OCI-LY1 (cell line): Measurements from ENCODE around the gene PTPRT.

Source experiments
- H2AFZ ChIP-seq: fragments of 200-600 bp; sonication (generic), shearing (Covaris generic); 2 replicates; pipeline ENCODE4 v1.6.0; 2014; ENCODE audit warnings: antibody characterized with exemption, mild to moderate bottlenecking, low read length
- H3F3A ChIP-seq: fragments of 200-600 bp; sonication (generic), shearing (Covaris generic); 2 replicates; pipeline ENCODE4 v1.6.0; 2014; ENCODE audit warnings: mild to moderate bottlenecking, antibody characterized with exemption, low read length, moderate library complexity; ENCODE audit not compliant: insufficient read depth
- H3K27ac ChIP-seq: fragments of 200-600 bp; sonication (generic); 2 replicates; pipeline ENCODE4 v1.5.1; 2014; ENCODE audit warnings: low read length, mixed run types, mild to moderate bottlenecking, low read depth; ENCODE audit not compliant: poor library complexity, severe bottlenecking
- H3K27me3 ChIP-seq: fragments of 200-600 bp; sonication (generic); 2 replicates; pipeline ENCODE4 v1.6.0; 2014; ENCODE audit warnings: antibody characterized with exemption, mild to moderate bottlenecking, low read length, moderate library complexity; ENCODE audit not compliant: insufficient read depth
- H3K36me3 ChIP-seq: fragments of 200-600 bp; sonication (generic); 2 replicates; pipeline ENCODE4 v1.6.1; 2014; ENCODE audit warnings: mild to moderate bottlenecking, antibody characterized with exemption, low read length, moderate library complexity, mixed read lengths; ENCODE audit not compliant: insufficient read depth
- H3K4me1 ChIP-seq: fragments of 200-600 bp; sonication (generic); 2 replicates; pipeline ENCODE4 v1.5.1; 2014; ENCODE audit warnings: mild to moderate bottlenecking, low read length, moderate library complexity; ENCODE audit not compliant: insufficient read depth, severe bottlenecking
- H3K4me2 ChIP-seq: fragments of 200-600 bp; sonication (generic), shearing (Covaris generic); 2 replicates; pipeline ENCODE4 v1.6.1; 2014; ENCODE audit warnings: low read length
- H3K4me3 ChIP-seq: fragments of 200-600 bp; sonication (generic); 2 replicates; pipeline ENCODE4 v1.5.1; 2014; ENCODE audit warnings: low read length, low read depth, mild to moderate bottlenecking, mixed read lengths; ENCODE audit not compliant: poor library complexity, severe bottlenecking
- H3K79me2 ChIP-seq: fragments of 200-600 bp; shearing (Covaris generic); 2 replicates; pipeline ENCODE4 v1.6.1; 2016; ENCODE audit warnings: mixed run types, low read length, mixed read lengths; ENCODE audit not compliant: insufficient read depth
- H3K9ac ChIP-seq: fragments of 200-600 bp; sonication (generic), shearing (Covaris generic); 2 replicates; pipeline ENCODE4 v1.6.1; 2014; ENCODE audit warnings: mild to moderate bottlenecking, low read length, mixed read lengths
- H3K9me2 ChIP-seq: fragments of 200-600 bp; sonication (generic), shearing (Covaris generic); 2 replicates; pipeline ENCODE4 v1.6.1; 2014; ENCODE audit warnings: low read depth, mild to moderate bottlenecking, low read length, mixed read lengths
- H3K9me3 ChIP-seq: fragments of 200-600 bp; shearing (Covaris generic); 2 replicates; pipeline ENCODE4 v1.6.1; 2014; ENCODE audit warnings: low read length, mixed read lengths
- H4K20me1 ChIP-seq: fragments of 200-600 bp; sonication (generic), shearing (Covaris generic); 2 replicates; pipeline ENCODE4 v1.6.0; 2016; ENCODE audit warnings: mild to moderate bottlenecking, low read length; ENCODE audit not compliant: insufficient read depth
- EZH2 ChIP-seq: fragments of 200-600 bp; sonication (generic), shearing (Covaris generic); IDR thresholded peaks from 2 replicates; pipeline ENCODE4 v1.8.0; 2017; ENCODE audit warnings: borderline replicate concordance, mixed run types, mild to moderate bottlenecking, antibody characterized with exemption, low read length, moderate library complexity, mixed read lengths
- TF ChIP-seq, protein P1 (sequence below): fragments of 200-600 bp; sonication (generic), shearing (Covaris generic); IDR thresholded peaks from 2 replicates; pipeline ENCODE4 v1.5.1; 2017; ENCODE audit warnings: mild to moderate bottlenecking, antibody characterized with exemption, low read length, moderate library complexity, mixed read lengths

The PTPRT gene

GRCh38 chr20:42319252-42320013 lies 870.3 kb downstream of the PTPRT start:
- Histone ChIP-seq H3K27ac (no peak overlapping the region), H3K4me2 (no peak overlapping the region), H3K9me2 (no peaks in the 10 kb centered on the region), H3K9ac (no peak overlapping the region), H3F3A (no peaks in the 10 kb centered on the region), H3K27me3 (no peaks in the 10 kb centered on the region), H3K79me2 (no peaks in the 10 kb centered on the region), H4K20me1 (no peaks in the 10 kb centered on the region), H3K36me3 (no peaks in the 10 kb centered on the region), H2AFZ (no peak overlapping the region), H3K4me3 (no peak overlapping the region), H3K4me1 (no peaks in the 10 kb centered on the region), H3K9me3 (no peaks in the 10 kb centered on the region)
- TF ChIP-seq EZH2: no peak
- TF ChIP-seq, protein P1, sequence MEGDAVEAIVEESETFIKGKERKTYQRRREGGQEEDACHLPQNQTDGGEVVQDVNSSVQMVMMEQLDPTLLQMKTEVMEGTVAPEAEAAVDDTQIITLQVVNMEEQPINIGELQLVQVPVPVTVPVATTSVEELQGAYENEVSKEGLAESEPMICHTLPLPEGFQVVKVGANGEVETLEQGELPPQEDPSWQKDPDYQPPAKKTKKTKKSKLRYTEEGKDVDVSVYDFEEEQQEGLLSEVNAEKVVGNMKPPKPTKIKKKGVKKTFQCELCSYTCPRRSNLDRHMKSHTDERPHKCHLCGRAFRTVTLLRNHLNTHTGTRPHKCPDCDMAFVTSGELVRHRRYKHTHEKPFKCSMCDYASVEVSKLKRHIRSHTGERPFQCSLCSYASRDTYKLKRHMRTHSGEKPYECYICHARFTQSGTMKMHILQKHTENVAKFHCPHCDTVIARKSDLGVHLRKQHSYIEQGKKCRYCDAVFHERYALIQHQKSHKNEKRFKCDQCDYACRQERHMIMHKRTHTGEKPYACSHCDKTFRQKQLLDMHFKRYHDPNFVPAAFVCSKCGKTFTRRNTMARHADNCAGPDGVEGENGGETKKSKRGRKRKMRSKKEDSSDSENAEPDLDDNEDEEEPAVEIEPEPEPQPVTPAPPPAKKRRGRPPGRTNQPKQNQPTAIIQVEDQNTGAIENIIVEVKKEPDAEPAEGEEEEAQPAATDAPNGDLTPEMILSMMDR: no peak

DNA sequence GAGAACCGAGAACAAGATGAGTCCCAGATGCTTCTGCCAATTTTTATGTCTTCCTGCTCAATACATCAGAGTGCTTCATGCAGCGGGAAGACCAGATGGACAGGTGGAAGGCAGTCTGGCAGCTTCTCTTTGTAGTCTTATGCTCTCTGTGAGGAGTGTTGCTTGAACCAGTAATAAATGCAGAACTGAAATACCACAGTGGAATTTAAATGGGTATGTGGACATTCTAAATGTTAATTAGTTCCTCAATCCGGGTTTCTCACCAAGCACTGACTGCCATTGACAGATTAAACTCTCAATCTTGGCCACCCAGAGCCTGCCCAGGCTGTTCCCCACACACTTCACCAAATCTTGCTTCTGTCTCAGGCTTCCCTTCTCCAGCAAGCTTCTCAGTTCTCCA lies 876.0 kb downstream of the PTPRT start:
- H4K20me1 ChIP-seq: no peaks in the 10 kb centered on the region
- no peak overlapping the region for H3K4me2 ChIP-seq
- H2AFZ ChIP-seq: no peak overlapping the region
- H3K9ac ChIP-seq: no peak overlapping the region
- H3K4me1 ChIP-seq: no peaks in the 10 kb centered on the region
- H3K9me2 ChIP-seq: no peaks in the 10 kb centered on the region
- no peaks in the 10 kb centered on the region for H3K79me2 ChIP-seq
- H3K36me3 ChIP-seq: no peaks in the 10 kb centered on the region
- no peak overlapping the region for H3K27ac ChIP-seq
- H3K27me3 ChIP-seq: no peaks in the 10 kb centered on the region
- no peaks in the 10 kb centered on the region for H3F3A ChIP-seq
- H3K9me3 ChIP-seq: no peaks in the 10 kb centered on the region
- no peak overlapping the region for H3K4me3 ChIP-seq
- TF ChIP-seq, protein P1: no peak
- no peak for TF ChIP-seq EZH2

- H2AFZ ChIP-seq: no peak overlapping the region
- H3K9me3 ChIP-seq: no peaks in the 10 kb centered on the region
- no peaks in the 10 kb centered on the region for H3K79me2 ChIP-seq
- H3K9ac ChIP-seq: no peak overlapping the region
- TF ChIP-seq, protein P1: no peak
- no peak for TF ChIP-seq EZH2
- no peaks in the 10 kb centered on the region for H4K20me1 ChIP-seq
- H3K27me3 ChIP-seq: no peaks in the 10 kb centered on the region
- no peak overlapping the region for H3K4me3 ChIP-seq
- H3F3A ChIP-seq: no peaks in the 10 kb centered on the region
- H3K4me1 ChIP-seq: no peaks in the 10 kb centered on the region
- H3K27ac ChIP-seq: no peak overlapping the region
- H3K9me2 ChIP-seq: no peaks in the 10 kb centered on the region
- H3K36me3 ChIP-seq: no peaks in the 10 kb centered on the region
- no peak overlapping the region for H3K4me2 ChIP-seq
Observed at GRCh38 chr20:42309050-42309449, 880.7 kb downstream of the PTPRT start.
